ENCODE data around the gene SERPINA1. TPM values are rescaled to one million over a fixed set of nuclear protein-coding genes. Genes with fewer than 3 reads are reported as not detected.

SERPINA1 gene
- total RNA-seq, 1 donor from 2014 or later = not detected

GRCh38 chr14:94376976-94377865 is 11.2 kb downstream of the SERPINA1 start:
- DNase-seq = no peak
- TF ChIP-seq, protein P1, sequence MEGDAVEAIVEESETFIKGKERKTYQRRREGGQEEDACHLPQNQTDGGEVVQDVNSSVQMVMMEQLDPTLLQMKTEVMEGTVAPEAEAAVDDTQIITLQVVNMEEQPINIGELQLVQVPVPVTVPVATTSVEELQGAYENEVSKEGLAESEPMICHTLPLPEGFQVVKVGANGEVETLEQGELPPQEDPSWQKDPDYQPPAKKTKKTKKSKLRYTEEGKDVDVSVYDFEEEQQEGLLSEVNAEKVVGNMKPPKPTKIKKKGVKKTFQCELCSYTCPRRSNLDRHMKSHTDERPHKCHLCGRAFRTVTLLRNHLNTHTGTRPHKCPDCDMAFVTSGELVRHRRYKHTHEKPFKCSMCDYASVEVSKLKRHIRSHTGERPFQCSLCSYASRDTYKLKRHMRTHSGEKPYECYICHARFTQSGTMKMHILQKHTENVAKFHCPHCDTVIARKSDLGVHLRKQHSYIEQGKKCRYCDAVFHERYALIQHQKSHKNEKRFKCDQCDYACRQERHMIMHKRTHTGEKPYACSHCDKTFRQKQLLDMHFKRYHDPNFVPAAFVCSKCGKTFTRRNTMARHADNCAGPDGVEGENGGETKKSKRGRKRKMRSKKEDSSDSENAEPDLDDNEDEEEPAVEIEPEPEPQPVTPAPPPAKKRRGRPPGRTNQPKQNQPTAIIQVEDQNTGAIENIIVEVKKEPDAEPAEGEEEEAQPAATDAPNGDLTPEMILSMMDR (IDR thresholded peaks at IDR 0.05; ENCODE audit: partially characterized antibody, unreplicated experiment) = no peak
- Mint-ChIP-seq H3K4me3 (ENCODE audit: unreplicated experiment) (no peak overlapping the region), H3K27me3 (ENCODE audit: unreplicated experiment) (peaks cover 5% of the 10 kb centered on the region), H3K27ac (ENCODE audit: unreplicated experiment) (no peak overlapping the region), H3K36me3 (ENCODE audit: unreplicated experiment) (peaks cover 10% of the 10 kb centered on the region), H3K9me3 (ENCODE audit: unreplicated experiment) (peaks cover 3% of the 10 kb centered on the region), H3K4me1 (ENCODE audit: low read depth, unreplicated experiment) (peaks cover 2% of the 10 kb centered on the region)

- H3K4me3 Mint-ChIP-seq (ENCODE audit: unreplicated experiment) = no peak overlapping the region
- H3K4me1 Mint-ChIP-seq (ENCODE audit: low read depth, unreplicated experiment) = peaks cover 2% of the 10 kb centered on the region
- no peak for DNase-seq
- peaks cover 10% of the 10 kb centered on the region for H3K36me3 Mint-ChIP-seq (ENCODE audit: unreplicated experiment)
- H3K9me3 Mint-ChIP-seq (ENCODE audit: unreplicated experiment) = peaks cover 4% of the 10 kb centered on the region
- H3K27ac Mint-ChIP-seq (ENCODE audit: unreplicated experiment) = no peak overlapping the region
- TF ChIP-seq, protein P1 (IDR thresholded peaks at IDR 0.05; ENCODE audit: partially characterized antibody, unreplicated experiment) = no peak
- peaks cover 5% of the 10 kb centered on the region for H3K27me3 Mint-ChIP-seq (ENCODE audit: unreplicated experiment)
Measured at GRCh38 chr14:94376108-94376975, 12.1 kb downstream of the SERPINA1 start.

DNA sequence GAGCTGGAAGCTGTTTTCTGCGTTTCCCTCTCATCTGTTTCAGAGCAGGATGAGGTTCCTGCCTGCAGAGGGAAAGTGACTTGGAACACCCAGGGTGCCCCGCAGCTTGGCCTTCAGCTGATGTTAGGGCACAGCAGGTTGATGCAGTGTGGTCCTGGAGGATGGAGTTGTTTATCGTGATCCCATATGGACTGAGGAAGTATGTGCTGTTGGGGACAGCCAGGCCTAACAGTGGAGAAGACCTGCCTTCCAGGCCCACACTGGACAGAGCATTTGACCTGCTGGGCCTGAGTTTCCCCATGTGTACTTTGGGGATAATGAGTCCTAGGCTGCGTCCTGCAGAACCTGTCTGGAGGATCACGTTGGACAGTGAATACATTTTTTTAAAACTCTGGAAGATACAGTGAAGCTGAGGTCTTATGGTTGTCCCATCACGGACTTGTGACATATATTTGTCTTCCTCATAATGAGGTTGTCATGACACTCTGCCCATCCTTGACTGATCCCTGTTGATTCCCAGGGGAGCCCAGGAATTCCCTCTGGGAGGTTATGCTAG is 12.8 kb downstream of the SERPINA1 start:
- Mint-ChIP-seq H3K9me3 (ENCODE audit: unreplicated experiment) (peaks cover 4% of the 10 kb centered on the region), H3K27me3 (ENCODE audit: unreplicated experiment) (peaks cover 5% of the 10 kb centered on the region), H3K4me1 (ENCODE audit: low read depth, unreplicated experiment) (peaks cover 2% of the 10 kb centered on the region), H3K27ac (ENCODE audit: unreplicated experiment) (no peak overlapping the region), H3K4me3 (ENCODE audit: unreplicated experiment) (no peak overlapping the region), H3K36me3 (ENCODE audit: unreplicated experiment) (peaks cover 10% of the 10 kb centered on the region)
- TF ChIP-seq, protein P1 (IDR thresholded peaks at IDR 0.05; ENCODE audit: partially characterized antibody, unreplicated experiment) = no peak
- no peak for DNase-seq

GRCh38 chr14:94374749-94375260 is 13.6 kb downstream of the SERPINA1 start:
- H3K4me1 Mint-ChIP-seq (ENCODE audit: low read depth, unreplicated experiment) = no peaks in the 10 kb centered on the region
- no peak for DNase-seq
- H3K27ac Mint-ChIP-seq (ENCODE audit: unreplicated experiment) = no peak overlapping the region
- H3K9me3 Mint-ChIP-seq (ENCODE audit: unreplicated experiment) = peaks cover 2% of the 10 kb centered on the region
- TF ChIP-seq, protein P1 (IDR thresholded peaks at IDR 0.05; ENCODE audit: partially characterized antibody, unreplicated experiment) = no peak
- no peak overlapping the region for H3K4me3 Mint-ChIP-seq (ENCODE audit: unreplicated experiment)
- H3K27me3 Mint-ChIP-seq (ENCODE audit: unreplicated experiment) = peaks cover 5% of the 10 kb centered on the region
- H3K36me3 Mint-ChIP-seq (ENCODE audit: unreplicated experiment) = peaks cover 10% of the 10 kb centered on the region
